Measurements from ENCODE around the gene MKS1. TPM values are rescaled to one million over a fixed set of nuclear protein-coding genes. Genes with fewer than 3 reads are reported as not detected.

MKS1 gene
- total and polyA plus RNA-seq, 2 of the 8 experiments (the other 6 are each of a cell fraction or from before 2014, with no cell fraction given): 12.0 to 21.7 TPM

GRCh38 chr17:58189436-58190146 lies 29.5 kb downstream of the MKS1 start (continued):
- no peak for TF ChIP-seq CTBP2 (IDR thresholded peaks at IDR 0.05; ENCODE audit: borderline replicate concordance, insufficient read depth, insufficient read length, low read length)
- no peak for TF ChIP-seq SUZ12 (IDR thresholded peaks at IDR 0.05; ENCODE audit: low read length)
- no peak for TF ChIP-seq BACH1 (IDR thresholded peaks at IDR 0.05; ENCODE audit: low read length)
- no peak for TF ChIP-seq SIX5 (IDR thresholded peaks at IDR 0.05; ENCODE audit: low read depth, low read length)
- TF ChIP-seq NRF1 (IDR thresholded peaks at IDR 0.05; ENCODE audit: low read depth, low read length): no peak
- no peak for TF ChIP-seq FOSL1 (IDR thresholded peaks at IDR 0.05; ENCODE audit: insufficient read depth, low read depth, low read length)
- no peak for TF ChIP-seq USF2 (IDR thresholded peaks at IDR 0.05; ENCODE audit: low read length)
- no peak for TF ChIP-seq CHD7 (IDR thresholded peaks at IDR 0.05; ENCODE audit: insufficient replicate concordance, low read length)

All from H1 (cell line).